GM19395 (cell line): Measurements from ENCODE around the gene GHR.
"Not testable (repeated sequence)": the region's sequence is repeated elsewhere in the genome, so short reads cannot be mapped to it uniquely, and the experiment has no call there.

ENCODE experiments used
- ATAC-seq: cut with Tn5 transposase; IDR thresholded peaks from one replicate; pipeline ENCODE4 v1.9.1; 2021; ENCODE audit warnings: mild to moderate bottlenecking, moderate library complexity; ENCODE audit not compliant: unreplicated experiment

GHR gene

DNA sequence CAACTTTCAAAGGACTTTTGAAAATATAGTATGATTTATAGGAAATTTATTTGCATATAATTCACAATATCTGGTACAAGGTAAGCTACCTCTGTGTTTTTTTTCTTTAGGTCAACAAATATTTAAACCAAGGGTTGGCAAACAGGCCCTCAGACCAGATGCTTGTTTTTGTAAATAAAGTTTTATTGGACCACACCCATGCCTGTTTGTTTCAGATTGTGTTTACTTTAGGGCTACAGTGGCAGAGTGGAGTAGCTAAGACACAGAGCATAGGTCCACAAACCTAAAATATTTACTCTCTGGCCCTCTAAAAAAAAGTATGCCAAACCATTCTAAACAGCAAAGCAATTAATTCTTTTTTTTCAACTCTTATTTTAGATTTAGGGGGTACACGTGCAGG lies 213.7 kb downstream of the GHR start:
- no peak for ATAC-seq

DNA sequence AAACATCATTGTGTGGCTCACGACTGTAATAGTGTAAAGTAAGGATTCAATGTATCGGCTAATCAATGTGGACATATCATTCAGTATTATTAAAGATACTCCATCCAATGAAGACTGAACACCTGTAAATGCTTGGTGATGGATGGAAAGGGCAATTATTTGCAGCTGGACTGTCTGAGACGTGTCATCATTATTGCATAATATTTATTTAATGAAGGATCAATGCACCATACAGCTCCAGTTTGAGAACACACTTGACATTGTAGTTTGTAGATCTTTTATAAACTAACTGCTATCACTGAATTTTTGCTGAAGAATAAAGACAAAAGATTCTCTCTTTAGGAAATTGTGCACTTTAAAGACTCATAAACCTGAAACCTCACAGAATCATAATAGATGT lies 215.7 kb downstream of the GHR start:
- no peak for ATAC-seq

DNA sequence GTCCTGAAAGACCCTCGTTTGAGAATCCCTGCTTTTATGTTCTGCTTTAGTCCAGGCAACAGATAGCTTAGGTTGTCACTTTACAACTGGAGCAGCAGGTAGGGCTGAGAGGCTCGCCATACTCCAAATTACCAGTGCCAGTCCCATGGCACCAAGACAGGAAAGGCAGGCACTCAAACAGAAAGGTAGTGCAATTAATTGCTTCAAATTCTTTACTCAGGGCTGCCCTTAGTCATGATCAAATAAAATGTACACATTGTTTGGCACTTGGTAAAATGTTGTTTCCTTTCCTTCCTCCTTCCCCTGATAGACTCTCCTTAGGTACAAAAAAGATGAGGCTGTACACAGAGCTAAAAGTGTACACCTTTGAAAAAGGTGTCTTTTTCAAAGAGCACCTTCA lies 217.6 kb downstream of the GHR start:
- ATAC-seq, result no peak

DNA sequence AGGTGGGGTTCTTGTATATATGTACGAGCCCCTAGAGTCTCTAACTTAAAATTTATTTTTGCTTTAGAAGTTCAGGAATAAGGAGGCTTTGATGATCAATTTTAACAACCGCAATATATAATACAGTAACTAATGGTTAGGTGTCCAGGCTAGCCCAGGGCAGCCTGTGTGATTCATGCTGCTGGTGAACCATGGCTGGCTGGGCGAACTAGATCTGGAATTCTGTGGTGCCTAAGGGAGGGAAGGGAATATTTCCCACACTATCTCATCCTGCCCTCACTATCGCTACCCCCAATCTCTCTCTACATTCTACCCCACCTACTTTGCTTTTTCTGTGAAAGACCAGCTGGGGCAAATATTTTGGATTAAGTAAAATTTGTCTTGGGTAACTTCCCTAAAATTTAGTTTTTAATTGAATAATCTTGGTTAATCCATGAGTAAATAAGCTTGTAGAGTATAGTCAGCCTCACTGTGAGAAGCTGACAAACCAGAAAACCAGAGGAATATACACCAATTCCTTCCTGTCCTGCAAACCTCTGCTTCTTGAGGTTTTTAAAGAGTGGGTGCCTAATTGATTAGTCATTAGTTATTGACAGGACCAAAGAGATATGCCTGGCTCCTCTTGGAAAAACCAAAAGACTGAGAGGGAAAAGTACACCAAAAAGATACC lies 218.2 kb downstream of the GHR start:
- no peak for ATAC-seq

DNA sequence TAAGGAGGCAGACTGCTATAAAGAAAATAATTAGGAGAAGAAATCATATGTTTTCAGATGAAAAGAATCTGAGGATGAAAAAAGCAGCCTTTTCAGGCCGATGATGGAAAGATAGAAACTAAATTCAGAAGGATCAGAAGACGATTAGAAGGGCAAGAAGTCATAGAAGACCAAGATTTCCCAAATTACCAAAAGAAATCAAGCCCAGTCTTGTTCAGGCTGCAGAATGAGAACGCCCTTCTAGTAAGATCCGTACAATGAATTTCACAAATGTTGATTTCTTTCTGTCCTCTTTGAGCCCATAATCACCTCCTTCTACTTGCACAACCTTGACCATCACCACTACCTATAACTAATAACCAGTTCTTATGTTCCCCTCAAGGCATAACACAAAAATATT lies 218.8 kb downstream of the GHR start:
- no peak for ATAC-seq

DNA sequence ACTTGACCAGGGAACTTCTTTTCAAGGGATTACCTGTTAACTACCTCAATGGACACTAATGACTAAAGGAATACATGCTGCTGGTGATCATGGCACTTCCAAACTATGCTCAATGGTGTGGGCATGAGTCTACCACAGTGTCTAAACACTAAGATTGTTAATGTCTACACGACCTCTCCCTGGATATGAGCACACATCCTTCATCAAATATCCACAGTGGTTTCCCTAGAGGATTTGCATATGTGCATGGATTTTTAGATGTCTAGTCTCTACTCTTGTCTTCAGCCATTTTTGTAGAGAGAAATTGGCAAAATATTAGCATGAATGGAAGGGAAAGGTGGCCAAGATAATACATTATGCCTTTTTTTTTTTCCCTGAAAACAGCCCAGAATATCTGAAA lies 220.1 kb downstream of the GHR start:
- ATAC-seq, result no peak

- ATAC-seq, result no peak
Observed at GRCh38 chr5:42645138-42645537, 221.9 kb downstream of the GHR start.

DNA sequence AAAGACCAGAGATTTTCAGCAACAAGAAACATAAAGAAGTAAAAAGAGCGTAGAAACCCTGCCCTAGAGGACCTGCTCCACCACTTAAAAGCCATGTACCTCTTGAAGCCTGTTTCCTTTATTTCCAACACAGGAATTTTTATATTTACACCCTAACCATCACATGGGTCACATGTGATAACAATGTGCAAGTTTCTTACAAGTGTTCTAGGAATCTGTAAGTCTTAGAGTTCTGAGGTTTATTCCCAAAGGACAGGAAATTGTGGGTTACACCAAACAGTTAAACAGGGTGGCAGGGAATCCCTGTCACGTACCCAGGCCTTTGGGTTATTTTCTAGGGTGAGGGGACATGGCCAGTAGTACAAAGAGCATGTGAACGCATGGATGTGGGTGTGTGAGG lies 224.8 kb downstream of the GHR start:
- no peak for ATAC-seq

DNA sequence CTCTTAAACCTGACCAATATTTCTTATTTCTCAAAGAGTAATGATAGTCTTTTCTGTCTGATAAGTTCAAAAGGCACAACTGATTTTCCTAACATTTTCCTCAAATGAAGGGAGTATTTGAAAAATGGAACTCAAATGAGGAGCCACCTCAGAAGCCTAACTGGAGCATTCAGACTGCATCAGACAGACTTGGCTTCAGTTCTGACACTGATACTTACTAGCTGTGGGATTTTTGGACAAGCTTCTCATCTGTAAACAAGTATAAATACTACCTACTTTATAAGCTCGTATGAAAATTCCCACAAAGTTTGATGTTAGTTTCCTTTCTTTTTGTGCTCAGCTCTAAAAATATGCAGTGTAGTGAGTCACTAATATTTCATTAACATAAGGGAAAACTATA lies 225.7 kb downstream of the GHR start:
- no peak for ATAC-seq

GRCh38 chr5:42650084-42650483 lies 226.8 kb downstream of the GHR start:
- ATAC-seq, result no peak

DNA sequence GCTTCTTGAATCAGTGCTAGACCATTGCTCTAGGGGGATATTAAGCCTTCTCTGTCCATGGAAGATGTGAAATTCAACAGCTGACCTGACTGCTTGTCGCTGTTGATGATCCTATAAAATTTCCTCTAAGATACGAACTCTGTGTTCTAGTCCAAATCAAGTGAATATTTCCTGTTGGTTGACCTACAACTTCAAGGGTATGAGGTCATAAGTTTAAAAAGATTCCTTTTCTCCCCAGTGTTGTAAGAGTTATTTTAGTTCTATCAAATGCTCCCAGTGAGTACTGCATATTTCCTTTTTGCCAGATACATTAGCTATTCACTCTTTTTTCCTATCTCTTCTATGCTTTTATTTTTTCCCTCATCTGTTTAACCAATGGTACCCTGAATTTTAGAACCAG lies 230.5 kb downstream of the GHR start:
- ATAC-seq, result no peak

GRCh38 chr5:42654645-42655044 lies 231.4 kb downstream of the GHR start:
- no peak for ATAC-seq

DNA sequence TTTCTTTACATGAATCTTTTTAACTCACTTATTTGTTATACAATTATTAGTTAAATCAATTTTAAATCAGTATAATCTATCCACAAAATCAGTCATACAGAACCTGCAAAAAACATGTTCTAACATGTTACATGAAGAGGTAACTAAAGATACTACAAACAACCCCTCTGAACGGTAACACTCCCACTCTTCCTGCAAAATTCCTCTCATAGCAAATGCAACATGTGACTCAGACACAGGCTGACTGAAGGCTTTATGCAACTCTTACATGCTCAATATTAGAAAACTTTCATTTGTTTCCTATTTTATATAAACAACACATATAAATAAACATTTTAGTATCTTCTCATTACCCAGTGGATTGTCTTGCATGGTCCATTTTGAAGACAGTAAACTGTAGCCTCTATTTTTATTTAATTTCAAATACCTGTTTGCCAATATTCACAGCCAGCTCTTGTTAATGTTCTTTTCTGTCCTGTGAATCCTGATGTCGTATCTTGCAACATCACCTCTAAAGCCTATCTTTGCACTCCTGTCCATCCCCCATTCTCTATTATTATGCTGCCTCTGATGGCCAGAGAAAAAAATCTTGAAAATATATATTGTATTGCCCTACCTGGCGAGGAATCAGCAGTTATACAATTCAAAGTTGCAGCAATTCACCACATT lies 232.9 kb downstream of the GHR start:
- no peak for ATAC-seq

DNA sequence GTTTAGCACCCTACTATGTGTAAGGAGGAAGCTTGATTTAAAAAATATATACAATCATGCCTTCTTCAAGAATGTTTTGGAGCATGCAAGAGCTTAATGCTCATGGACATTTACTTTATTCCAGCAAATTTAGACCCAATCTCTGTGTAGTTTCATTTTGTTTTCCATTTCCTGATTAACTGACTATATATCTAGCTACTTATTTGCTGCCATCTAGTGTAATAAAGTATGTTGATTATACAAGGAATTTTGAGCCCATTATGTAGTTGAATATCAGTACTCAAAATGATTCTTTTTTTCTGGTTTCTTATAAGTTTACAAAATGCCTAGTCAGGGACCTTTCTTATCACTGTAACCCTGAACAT lies 233.4 kb downstream of the GHR start:
- no peak for ATAC-seq

- ATAC-seq, result not testable (repeated sequence)
Observed at GRCh38 chr5:42659869-42660268, 236.6 kb downstream of the GHR start.

- ATAC-seq, result no peak
Observed at GRCh38 chr5:42665857-42666256, 242.6 kb downstream of the GHR start.

DNA sequence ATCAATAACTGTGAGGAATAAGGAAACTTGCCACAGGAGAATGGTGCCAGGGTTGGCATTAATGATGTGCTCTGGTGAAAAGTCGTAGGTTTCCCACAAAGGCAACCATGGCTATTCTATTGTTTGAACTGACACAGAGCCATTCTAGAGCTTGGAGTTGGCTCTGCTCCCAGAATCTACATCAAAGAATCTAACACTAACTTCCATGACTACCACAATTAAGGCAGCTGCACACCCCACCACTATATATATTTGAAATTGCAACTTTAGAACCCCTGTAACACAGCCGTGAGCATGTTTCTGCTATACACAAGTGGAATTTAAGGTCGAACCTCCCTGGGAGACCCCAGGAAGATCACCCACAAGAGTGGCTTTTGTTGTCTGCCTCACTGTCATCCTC lies 243.6 kb downstream of the GHR start:
- ATAC-seq, result no peak

DNA sequence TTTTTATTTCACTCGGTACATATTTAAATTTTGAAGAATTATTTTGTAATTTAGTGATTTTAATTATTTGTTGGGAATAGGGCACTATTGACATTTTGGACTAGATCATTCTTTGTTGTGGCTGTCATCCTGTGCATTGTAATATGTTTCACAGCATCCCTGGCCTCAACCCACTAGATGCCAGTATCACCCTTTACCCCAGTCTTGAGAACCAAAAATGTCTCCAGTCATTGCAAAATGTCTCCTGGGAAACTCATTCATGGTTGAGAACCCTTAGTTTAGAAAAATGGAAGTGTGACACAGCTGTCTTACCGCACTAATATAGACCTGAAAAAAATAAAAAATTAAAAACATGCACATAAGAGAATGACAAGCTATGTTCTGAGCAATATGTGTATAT lies 245.0 kb downstream of the GHR start:
- no peak for ATAC-seq

DNA sequence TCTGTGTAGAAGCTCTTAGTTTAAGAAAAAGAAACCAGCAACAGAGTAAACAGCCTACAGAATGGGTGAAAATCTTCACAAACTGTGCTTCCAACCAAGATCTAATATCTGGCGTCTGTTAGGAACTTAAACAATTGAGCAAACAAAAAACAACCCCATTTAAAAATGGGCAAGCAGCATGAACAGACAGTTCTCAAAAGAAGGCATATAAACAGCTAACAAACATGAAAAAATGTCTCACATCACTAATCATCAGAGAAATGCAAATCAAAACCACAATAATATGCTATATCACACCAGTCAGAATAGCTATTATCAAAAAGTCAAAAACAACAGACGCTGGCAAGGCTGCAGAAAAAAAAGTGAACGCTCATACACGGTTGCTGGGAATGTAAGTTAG lies 249.7 kb downstream of the GHR start:
- ATAC-seq, result no peak

- no peak for ATAC-seq
Observed at GRCh38 chr5:42675602-42676001, 252.4 kb downstream of the GHR start.

DNA sequence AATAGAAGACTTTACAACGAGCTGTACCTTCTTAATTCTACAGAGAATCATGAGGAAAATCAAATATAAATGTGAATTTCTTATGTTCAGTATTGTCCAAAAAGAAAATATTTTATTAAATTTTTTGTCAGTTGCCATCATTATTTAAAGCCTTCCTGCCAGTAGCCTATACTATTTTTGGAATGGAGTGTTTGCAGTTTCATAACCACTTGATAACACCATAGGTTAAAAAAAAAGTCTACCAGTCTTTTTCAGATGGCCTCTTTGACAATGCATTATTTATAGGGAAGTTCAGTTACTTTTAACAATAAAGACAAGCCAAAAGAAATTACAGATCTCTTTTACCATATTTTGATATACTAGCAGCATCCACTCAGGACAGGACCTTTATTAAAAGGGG lies 253.1 kb downstream of the GHR start:
- no peak for ATAC-seq

DNA sequence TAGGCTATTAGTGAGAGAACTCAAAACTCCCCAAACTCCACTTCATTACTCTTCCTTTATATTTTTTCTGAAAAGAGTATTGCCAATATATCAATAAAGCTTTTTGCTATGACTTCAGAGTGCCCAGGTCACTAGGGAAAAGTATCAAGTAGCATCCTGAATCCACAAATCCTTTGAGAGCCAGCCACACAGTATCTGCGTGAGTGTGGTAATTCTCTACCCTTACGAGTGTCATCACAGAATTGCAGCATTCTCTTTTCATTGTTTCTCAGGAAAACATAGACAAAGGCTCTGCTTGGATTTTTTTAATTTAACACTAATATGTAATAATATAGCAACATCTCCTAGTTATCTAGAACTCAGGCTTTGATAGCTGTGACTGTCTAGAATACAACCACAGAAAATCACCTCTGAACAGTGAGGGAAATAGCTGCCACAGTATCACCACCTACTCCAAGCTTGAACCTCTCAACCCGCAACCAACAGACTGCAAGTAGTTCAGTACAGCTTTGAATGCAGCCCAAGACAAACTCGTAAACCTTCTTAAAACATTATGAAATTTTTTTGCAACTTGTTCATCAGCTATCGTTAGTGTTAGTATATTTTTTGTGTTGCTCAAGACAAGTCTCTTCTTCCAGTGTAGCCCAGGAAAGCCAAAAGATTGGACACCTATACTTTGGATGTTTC lies 254.1 kb downstream of the GHR start:
- no peak for ATAC-seq
